NCI-H2029 (cell line): Measurements from ENCODE around the gene NFATC4.
"Not testable (repeated sequence)": the region's sequence is repeated elsewhere in the genome, so short reads cannot be mapped to it uniquely, and the experiment has no call there.

Experiments
- DNase-seq: peaks from one replicate; lab custom pipeline; 2025; lab: John Stamatoyannopoulos, UW

The NFATC4 gene

GRCh38 chr14:24339284-24340151 lies 28.5 kb upstream of the NFATC4 start, which contains the start of gene RIPK3:
Gene RIPK3 (minus strand): TSS chr14:24339991. CDS start chr14:24339826, 165 bp downstream.
- no peak for DNase-seq

GRCh38 chr14:24340606-24341005 lies 27.4 kb upstream of the NFATC4 start:
- DNase-seq, result no peak

DNA sequence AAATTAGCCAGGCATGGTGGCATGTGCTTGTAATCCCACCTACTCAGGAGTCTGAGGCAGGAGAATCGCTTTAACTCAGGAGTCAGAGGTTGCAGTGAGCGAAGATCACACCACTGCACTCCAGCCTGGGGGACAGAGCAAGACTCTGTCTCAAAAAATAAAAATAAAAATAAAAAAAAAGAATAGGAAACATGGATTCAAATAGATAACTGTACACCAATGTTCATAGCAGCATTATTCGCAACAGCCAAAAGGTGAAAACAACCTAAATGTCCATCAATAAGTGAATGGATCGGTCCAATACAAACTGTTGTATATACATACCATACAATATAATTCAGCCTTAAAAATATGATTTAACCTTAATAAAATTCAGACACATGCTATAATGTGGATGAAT lies 25.1 kb upstream of the NFATC4 start:
- no peak for DNase-seq

DNA sequence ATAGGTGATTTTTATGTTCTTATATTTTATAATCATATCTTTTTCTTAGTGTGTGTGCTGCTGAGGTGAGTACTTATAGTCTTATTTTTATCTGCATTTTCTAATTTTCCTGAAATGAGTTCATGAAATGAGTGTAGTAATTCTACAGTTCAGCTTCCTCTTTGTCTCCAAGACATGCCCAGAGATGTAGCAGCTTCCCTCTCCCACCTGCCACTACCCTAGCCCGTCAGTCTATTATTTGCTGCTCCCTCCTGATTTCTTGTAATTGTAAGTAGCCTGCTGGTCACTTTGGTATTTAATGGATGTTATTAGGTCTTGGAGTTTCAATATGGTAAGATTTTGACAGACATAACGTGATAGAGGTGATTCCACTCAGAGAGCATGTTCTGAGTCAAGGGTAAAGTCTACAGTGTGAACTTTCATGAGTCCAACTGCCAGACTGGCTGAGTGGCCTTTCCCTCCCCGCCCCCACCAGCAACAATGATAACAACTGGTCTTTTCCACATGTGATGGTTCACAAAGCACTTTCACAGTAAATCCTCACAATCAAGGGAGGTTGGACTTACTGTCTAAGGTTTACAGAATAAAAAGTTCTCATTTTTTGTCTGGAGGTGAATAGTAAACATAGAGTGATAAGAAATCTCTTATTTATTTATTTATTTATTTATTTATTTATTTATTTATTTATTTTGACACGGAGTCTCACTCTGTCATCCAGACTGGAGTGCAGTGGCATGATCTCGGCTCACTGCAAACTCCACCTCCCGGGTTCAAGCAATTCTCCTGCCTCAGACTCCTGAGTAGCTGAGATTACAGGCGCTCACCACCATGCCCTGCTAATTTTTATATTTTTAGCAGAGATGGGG lies 24.0 kb upstream of the NFATC4 start:
- no peak for DNase-seq

GRCh38 chr14:24347134-24347533 lies 20.9 kb upstream of the NFATC4 start:
- DNase-seq, result no peak

GRCh38 chr14:24348186-24348585 lies 19.8 kb upstream of the NFATC4 start:
- DNase-seq, result no peak

DNA sequence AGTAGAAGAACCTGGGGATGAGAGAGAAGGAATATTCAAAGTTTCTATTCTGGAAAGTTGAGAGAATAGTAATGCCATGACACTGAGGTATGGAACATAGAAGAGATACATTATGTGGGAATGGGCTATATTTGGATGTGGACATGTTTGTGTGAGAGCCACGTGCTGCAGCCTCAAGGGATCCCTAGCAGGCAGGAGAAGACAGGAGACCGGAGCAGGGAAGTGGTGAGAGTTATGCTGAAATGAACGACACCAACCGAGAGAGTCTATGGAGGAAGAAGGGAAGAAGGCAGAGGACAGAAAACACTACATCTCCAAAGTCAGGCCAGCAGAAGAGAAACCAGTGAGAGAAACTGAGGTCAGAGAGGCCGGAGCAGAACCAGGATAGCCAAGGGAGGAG lies 18.2 kb upstream of the NFATC4 start:
- DNase-seq, result no peak

DNA sequence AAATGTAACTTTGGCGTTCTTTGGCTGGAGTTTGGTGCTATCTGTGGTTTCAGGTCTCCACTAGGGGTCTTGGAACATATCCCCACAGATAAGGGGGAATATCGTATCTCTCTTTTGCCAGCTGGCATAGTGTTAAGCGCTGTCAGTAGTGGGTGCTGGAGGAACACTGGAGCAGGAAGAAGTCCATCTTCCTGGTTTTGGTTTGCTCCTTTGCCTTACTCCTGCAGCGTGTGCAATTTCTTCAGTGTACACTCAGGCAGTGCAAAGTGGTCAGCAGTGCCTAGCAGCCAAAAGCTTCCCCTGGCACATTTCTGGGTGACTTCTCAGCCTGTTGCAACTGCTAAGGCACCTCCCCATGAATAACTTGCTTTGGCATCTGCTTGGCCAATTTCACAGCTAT lies 16.5 kb upstream of the NFATC4 start:
- no peak for DNase-seq

GRCh38 chr14:24353559-24354481 lies 14.2 kb upstream of the NFATC4 start:
- DNase-seq, result no peak

DNA sequence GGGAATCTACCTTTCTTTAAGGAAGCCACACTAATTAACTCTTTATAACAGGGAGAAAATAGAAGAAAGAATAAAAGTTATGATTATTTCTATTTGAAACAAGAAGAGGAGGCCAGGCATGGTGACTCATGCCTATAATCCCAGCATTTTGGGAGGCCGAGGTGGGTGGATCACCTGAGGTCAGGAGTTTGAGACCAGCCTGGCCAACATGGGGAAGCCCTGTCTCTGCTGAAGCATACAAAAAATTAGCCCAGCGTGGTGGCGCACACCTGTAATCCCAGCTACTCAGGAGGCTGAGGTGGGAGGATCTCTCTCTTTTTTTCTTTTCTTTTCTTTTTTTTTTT lies 13.5 kb upstream of the NFATC4 start:
- DNase-seq, result not testable (repeated sequence)

GRCh38 chr14:24355009-24355408 lies 13.0 kb upstream of the NFATC4 start:
- no peak for DNase-seq

DNA sequence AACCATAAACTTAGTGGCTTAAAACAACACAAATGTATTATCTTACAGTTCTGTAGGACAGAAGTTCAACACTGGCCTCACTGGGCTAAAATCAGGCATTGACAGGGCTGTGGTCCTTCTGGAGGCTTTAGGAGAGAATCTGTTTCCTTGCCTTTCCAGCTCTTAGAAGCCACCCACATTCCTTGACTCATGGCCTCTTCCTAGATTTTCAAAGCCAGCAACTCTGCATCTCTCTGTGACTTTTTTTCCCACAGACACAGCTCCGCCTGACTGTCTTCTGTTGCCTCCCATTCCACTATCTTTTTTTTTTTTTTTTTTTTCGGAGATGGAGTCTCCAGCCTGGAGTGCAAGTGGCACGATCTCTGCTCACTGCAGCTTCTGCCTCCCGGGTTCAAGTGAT lies 11.8 kb upstream of the NFATC4 start:
- DNase-seq, result no peak

DNA sequence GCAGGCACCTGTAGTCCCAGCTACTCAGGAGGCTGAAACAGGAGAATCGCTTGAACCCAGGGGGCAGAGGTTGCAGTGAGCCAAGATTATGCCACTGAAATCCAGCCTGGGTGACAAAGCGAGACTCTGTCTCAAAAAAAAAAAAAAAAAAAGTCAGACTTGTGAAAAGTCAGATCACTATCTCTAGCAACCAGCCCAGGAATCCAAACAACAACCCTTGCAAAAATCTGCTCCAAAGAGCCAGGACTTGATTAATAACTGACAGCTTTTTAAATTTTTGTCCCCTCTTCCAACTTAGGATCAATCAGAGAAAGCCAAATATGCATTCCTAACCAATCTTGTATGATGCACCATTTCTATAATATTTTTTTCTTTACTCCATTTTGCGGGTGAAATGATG lies 7.7 kb upstream of the NFATC4 start:
- no peak for DNase-seq

DNA sequence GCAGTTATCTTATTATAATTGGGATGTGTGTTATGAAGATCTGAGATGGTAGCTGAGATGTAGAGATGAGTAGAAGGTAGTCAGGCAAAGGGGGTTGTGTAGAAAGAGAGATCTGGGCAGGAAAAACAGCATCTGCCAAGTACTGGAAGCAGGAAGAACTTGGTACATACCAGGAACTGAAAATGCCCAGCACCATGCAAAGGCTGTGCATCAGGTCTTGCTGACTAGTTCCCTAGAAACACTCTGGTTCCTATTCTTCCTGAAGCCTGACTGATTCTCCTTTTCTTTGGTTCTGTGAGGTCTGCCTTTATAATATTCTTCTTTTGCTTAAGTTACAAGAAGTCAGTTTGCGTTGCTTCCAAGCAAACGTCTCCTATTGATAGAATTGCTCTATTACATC lies 6.7 kb upstream of the NFATC4 start:
- DNase-seq, result no peak

GRCh38 chr14:24362241-24362960 lies 5.6 kb upstream of the NFATC4 start:
- DNase-seq, result no peak

- no peak for DNase-seq
Measured at GRCh38 chr14:24363401-24363800, 4.6 kb upstream of the NFATC4 start.

GRCh38 chr14:24364841-24365240 lies 3.1 kb upstream of the NFATC4 start:
- no peak for DNase-seq

- DNase-seq, result peak; percentile 75
Measured at GRCh38 chr14:24365600-24366412, 2.2 kb upstream of the NFATC4 start.

GRCh38 chr14:24366413-24366720 lies 1.6 kb upstream of the NFATC4 start:
- DNase-seq, result no peak

DNA sequence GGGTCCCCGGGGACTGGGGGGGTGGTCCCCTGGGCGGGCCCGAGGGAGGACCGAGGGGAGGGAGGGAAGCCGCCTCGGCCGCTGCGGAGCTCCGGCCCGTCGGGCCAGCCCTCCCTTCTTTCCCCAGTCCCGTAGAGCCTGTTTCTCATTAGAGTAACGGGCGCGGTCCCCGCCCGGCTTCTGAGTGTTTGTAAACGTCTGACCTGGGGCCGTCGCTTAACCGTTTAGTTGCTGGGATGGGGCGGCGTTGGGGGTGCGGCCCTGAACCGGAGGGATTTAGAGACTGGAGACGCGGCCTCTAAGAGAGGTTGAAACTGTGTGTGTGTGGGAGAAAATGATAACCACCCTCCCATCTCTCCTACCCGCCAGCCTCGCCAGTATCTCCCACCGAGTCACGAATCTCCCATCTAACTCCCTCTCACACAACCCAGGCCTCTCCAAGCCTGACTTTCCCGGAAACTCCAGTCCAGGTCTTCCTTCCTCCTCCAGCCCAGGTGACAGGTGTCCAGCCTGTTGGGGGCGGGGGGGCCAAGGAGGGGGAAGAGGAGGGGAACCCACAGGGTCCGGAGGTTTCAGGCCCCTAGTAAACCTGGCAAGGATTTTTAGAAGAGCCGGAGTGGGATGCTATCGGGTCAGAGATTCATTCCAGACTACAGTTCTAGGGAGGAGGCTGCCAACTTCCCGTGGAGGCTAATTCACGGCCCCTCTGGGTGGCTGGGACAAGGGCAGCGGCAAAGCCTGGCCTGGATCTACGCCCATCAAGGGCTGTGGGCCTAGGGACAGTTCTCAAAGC lies 1.1 kb upstream of the NFATC4 start:
- peak; percentile 98 for DNase-seq
